GM19395 (cell line): ENCODE results near the gene TBC1D9.

Experiments
- ATAC-seq: cut with Tn5 transposase; IDR thresholded peaks from one replicate; pipeline ENCODE4 v1.9.1; 2021; ENCODE audit warnings: mild to moderate bottlenecking, moderate library complexity; ENCODE audit not compliant: unreplicated experiment

The TBC1D9 gene

DNA sequence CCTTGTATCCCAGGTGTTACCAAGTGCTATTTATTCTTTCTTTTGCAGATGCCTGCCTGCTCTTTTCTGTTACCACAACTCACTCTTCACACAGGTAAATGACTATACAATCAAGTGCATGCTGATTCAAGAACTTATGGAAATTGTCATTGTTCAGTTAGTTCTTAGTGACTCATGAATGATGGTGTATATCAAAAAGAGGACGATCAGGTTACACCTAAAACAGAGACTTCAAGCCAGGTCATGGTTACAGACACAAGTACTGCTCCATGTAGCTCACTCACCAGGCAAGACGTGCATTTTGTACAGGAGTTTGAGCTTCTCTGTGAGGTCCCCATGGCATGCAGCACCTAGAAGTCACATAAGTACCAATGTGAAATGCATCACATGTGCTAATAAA lies 128.2 kb downstream of the TBC1D9 start:
- no peak for ATAC-seq

DNA sequence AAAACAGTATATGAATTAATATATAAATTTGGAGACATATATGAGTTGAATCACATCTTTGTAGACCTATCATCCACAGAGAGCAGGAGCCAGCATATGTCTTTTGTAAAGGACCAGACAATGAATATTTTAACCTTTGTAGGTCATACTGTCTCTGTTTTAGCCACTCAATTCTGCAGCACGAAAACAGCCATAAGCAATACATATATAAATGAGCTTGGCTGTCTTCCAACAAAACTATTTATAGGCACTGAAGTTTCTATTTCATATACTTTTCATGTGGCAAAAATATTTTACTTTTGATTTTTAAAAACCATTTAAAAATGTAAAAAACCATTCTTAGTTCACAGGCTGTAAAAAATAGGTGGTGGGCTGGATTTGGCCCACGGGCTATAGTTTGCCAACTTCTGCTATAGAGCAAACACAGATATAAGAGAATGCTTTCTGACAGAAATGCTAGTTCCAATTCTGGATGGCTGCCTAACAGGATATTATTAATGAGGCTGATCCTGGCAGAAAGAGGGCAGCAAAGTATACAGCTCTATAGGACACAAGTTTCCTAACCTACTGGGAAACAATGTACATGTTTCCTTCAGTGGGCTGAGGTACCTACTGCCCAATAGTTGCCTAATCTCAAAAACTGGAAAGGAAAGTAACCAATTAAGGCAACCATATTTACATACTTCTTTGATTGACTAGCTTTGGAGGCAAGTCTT lies 129.4 kb downstream of the TBC1D9 start:
- no peak for ATAC-seq

DNA sequence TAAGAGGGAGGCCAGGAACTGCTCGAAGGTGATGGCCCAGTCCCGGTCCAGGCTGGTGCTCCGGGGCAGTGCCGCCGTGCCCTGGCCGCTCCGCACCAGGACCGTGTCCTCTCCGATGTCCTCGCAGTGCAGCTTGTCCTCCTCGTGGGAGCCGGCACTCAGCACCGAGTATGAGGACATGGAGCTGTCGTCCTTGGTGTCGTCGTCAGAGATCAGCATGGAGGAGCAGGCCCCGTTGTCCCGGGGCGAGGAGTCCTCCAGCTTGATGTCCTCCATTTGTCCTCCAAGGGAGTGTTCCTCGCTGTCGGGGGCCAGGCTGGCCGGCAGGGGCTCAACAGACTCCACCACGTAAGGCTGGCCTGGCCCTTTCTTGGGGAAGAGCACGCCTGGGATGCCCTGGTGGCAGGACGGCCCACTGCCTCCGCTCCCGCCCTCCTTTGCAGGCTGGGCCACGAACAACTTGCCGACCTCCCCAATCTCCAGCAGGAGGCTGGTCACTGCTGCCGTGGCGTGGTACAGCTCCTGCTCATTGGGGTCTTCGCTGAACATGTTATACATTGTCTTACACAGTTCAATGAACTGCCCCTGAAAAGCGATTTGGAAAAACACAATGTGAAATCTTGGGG lies 133.7 kb downstream of the TBC1D9 start:
- ATAC-seq: no peak

DNA sequence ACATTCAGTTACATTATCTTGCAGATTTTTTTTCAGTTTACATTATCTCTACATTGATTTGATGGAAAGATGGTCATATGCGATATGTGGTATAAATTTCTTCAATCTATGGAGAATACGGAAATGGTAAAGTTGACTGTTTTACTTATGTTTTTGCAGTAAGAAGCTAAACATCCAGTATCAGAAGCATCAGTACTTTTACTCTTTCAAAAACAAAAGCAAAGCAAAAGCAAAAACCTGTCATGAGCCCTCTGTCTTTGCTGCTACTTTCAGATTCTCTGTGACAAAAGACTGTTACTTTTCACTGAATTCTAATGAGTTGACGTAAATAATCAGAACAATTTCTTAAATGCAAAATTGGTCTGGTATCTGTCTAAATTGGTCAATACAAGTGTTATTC lies 135.0 kb downstream of the TBC1D9 start:
- ATAC-seq: no peak

DNA sequence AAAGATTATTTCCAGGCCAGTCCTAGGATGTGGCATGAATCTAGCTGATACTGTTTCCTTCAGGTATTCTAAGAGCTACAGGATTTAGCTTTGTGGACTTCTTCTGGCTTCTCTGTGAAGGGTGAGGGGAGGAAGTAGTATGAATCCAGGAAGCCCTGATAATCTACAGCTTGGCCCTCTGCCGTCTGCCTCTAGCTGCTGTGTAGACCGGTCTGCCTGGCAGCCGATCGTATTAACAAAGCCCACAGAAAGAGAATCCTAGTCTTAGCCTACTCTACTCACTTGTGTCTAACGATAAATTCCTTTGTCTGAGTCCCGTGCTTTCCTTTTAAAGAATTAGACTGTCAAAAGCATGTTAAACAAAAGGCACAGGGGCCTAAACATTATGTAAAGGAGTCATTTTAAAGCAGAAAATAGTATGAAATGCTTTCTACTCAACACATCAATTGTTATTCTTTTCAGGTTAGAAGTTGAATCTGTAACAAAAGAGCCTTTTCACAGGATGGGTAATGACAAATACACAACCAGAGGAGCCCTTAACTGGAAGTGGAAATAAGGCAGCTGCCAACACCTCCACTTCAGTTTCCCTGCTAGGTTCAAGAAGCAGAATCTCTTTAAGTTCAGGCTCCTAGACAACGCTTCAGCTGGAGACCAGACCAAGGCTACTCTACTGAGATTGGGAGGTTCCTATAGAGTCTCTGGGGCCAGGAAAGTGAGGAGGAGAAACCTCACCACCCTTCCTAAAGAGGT lies 138.5 kb downstream of the TBC1D9 start:
- ATAC-seq: no peak

DNA sequence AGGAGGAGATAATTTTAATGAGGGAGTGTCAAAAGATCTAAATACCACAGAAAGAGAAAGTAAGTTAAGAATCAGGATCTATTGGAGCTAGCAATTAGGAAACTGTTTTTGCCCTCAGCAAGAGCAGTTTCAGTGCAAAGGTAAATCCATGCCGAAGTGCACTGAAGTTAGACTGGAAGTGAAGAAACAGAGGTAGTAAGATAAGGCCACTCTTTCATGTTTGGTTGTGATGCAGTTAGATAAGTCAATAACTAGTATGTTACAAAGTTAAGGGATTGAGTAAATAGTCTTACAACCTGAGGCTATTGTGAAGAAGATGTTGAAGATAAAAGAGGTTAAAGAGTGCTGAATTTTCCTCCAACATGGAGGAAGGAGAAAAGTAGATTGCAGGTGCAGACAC lies 140.7 kb downstream of the TBC1D9 start:
- no peak for ATAC-seq

DNA sequence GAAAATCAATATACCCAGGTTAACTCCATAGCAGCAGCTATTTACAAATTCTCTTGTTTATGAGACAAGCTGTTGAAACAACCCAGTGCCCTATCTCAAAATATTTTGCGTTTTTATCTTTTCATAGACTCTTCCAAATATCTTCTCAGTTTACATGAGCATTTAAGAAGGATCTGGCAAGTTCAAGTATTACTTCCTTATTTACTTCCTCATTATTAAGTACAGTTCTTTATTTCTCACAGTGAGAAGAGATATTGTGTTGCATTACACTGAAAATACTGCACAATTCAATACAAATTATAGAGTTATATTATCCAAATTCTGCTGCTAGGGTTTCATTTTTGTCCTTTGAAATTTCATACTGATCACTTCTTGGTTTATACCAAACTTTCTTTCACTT lies 143.8 kb downstream of the TBC1D9 start:
- ATAC-seq: no peak

DNA sequence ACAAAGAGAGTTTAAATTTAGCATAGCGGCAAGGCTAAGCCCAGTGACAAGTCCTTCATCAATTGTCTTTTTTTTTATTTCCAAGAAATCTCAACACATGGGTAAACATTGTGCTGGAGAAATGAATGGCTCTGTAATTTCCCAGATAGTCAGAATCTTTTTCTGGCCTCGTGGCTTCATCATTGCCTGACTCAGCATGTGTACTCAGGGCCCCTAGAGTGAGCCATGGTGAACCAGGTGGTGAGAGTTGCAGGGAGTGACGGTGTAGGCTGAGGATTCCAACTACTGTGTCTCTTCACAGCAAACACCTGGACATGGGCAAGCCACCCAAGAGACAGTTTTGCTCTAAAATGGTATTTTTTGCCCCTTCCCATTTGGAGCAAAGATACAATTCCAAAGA lies 144.3 kb downstream of the TBC1D9 start:
- no peak for ATAC-seq

DNA sequence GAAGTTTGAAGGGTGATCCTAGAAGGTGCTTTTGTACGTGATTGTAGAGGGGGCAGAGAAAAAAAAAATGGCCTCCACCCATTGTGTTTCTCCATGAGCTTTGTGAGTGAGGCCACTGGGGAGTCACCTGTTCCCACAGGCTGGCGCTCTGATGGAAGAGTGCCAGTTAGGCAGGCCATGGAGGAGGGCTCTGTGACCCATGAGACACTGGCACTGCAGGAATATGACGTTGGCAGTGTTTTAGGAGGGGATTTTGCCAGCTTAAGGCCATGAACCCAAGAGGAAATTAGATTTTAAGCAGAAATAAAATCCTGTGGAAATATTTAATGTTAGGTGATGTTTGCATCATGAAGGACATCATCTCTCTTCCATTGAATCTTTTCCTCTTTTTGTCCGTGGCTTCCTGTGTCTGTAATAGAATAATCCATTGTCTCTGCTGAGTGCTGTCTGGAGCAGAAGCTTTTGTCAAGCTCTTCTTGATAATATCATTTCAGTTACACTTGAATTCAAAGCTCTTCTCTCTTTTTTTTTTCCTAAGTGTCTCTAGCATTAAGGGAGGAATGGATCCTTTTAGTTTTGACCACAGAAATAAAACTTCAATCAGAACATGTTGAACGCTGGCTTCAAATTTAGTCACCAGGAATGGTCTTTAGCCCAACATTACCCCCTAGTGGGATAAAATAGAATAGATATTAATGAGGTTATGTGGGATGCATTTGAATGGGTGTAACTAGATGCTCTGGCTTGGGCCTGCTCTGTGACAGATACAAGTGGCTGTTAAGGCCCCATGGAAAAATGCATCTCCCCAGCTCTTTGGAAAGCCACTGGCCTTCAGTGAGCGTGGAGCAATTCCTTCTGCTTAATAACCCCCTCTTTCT lies 146.4 kb downstream of the TBC1D9 start:
- ATAC-seq: peak; percentile 81

DNA sequence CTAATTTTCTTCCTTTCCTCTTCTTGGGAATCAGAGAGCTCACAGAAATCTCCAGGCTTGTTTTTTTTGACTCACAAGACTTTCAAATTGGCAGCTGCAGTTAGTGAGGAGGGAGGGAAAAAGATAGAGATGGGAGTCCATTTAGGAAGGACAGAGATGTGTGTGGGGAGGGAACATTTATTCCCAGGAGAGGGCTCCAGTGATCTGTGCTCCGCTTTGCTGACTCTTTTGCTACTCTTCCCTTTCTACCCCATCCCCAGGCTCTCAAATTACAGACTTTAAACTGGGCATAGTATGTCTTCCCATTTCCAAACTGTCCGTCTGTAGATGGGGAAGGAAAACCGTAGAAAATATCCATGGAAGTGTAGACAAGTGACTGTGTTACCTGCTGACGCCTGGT lies 148.3 kb downstream of the TBC1D9 start:
- no peak for ATAC-seq

DNA sequence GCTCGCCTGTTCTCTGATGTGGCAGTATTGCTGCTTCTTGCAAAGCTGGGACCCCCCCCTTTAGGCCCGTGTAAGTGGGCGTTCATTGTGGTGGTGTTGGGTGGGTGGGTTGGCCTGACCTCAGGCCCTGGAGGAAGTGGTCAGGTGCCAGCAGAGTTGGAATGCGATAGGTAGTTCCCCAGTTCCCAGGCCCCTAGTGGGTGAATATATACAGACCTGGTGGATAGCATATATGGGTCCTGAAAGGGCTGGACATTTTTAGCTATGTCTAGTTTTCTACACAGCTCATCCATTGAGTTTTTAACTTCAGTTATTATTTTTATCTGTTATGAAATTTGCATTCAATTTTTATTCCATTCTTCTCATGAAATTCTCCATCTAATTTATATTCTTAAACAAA lies 151.6 kb downstream of the TBC1D9 start:
- no peak for ATAC-seq

DNA sequence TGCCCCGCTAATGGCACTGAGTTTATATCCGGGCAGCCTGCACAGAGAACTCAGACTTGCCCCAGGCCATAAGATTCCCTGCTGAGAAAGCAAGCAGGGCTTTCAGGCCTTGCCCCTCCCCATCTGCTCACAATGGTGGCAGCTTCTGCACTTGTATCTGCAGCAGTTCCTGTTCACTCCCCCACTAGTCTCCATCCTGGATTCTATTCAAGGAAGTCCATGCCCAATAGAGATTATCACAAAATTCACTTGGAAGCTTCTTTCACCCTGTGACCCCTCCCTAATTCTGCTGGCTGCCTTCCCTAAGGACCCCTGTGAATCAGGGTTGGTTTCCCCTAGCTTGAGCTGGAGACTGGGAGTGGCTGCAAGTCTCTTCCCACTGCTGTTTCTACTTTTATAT lies 152.9 kb downstream of the TBC1D9 start:
- no peak for ATAC-seq

DNA sequence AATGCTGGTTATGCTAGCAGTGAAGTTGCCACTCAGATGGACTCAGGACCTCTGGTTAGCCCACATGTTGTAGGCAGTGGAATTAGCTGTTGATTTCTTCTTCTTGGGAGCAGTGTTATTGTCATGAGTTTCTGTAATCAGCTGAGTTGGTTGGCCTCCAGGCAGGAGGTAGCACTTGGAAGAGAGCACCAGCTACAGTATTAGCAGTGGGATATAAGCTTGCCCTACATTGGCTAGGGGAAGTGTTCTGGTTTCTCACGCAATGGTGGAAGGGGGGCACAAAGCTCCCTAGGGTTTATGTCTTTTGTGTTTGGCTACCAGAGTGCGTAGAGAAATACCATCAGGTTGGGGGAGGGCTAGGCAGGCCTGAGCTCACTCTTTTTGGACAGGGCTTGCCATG lies 153.5 kb downstream of the TBC1D9 start:
- ATAC-seq: no peak

DNA sequence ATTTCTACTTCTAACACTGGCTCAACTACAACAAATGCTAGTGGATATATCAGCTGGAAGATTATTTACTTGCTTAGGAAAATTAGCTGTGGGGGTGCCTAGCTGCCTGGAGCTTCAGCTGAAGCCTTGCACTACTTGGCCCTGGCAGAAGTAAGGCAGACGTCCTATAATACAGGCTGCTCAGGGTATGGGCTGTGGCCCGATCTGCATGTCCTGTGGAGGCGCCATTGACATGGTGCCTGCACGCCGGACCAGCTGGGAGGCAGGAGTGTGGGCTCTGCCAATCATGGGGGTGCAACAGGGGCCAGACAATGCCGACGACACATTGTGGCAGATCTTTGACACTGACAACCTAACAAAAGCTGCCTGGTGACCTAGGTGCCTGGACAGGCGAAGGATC lies 155.8 kb downstream of the TBC1D9 start:
- no peak for ATAC-seq

DNA sequence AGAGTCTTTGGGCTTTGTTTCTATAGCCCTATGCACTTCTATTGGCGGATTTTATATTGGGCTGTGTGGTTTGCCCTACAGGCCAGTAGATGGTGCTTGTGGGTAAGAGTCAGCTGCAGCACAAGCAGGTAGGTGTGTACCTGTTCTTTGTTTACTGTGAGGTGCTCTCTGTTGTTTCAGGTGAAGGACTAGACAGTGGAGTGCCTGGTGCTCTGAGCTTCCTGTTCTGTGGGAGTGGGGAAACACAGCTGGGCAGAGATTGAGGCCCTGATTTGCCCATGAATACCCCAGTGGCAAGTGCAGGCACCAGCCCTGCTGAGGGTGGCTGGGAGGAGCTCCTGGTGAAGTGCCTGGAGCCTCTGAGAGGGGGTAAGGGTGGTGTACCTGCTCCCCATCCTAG lies 161.1 kb downstream of the TBC1D9 start:
- peak; percentile 76 for ATAC-seq

DNA sequence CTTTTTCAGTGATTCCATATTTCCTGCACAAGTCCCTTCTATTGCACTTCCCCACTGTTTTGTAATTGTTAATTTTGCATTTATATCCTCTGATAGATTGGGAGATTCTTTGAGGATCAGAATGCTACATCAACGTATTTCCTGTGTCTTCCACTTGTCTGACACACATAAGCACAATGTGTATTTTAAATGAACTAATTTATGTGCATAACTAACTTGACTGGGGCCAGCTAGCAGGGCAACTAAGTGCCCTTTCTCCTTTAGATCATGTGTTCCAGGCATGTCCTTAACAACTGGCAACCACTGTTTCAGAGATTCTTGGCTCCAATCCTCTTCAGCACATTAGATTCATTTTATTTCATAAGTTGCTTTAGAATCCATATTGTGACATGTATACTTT lies 171.7 kb downstream of the TBC1D9 start:
- no peak for ATAC-seq

DNA sequence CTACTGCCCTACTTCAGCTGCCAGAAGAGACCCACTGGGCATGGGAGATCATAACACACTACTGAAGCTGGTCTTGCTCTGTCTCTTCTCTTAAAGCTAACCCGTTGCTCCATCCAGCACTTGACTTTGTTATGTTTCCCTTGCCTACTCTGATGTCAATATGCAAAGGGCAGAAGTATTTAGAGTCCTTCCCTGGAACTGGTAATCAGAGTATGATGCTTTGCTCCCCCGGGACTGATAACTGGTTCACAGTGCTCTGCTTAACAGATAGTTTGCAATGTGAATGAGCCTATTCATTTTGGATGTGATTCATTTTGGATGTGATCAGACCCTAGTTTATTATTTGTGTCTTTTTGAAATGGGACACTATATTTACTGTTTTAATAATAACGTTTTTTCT lies 175.1 kb downstream of the TBC1D9 start:
- ATAC-seq: no peak

DNA sequence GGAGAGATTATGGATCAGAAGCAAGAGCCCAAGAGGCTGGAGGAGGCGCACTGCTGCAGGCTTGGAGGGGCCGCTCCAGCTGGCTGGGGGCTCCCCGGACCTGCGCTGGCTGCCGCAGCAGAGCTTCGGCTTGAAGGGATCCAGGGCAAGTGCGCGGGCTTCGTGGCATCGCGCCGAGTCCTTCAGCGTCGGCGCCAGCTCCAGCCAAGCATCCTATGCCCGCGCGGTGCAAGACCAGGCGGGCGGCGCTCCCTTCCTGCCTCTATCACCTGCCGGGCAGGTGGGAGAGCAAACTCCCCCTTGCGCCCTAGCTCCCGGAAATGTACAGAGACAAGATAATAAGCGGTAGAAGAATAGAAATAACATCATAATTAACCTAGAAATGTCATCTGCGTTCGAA lies 176.9 kb downstream of the TBC1D9 start:
- no peak for ATAC-seq

DNA sequence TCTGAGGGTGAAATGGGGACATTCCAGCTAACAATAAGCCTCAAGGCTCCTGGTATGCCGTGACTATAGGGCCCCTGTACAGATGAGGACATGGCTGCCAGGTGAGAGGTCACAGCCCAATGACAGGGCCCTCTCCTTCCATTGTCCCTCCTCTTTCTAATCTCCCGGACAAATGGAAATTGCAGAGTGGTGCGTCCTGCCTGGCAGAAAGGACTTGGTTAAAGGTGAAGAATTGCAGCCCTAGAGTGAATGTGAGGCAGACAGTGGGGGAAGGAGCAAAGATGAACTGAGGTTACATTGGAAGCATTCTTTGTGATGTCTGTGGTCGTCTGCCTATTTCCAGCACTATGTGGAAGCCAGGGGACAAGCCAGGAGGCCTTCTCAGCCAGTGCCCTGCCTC lies 180.7 kb downstream of the TBC1D9 start:
- no peak for ATAC-seq

DNA sequence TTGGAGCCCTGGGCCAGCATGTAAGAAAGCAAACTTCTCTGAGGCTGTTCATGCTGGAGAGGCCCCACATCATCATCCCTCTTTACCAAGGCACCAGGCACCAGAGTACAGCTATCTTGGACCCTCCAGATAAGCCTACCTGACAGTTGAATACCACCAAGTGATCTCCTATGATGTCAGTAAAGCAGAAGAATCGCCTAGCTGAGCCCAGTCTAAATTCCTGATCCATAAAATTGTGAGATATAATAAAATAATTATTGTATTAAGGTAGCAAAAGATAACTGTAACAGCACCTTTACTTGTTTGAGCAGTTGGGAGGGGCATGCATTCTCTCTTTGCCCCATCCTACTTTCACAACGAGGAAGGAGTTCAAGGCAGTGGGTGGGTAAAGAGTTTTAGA lies 184.6 kb downstream of the TBC1D9 start:
- ATAC-seq: no peak
